BJ (cell line): ENCODE data around the gene ANO8. TPM values are rescaled to one million over a fixed set of nuclear protein-coding genes. Genes with fewer than 3 reads are reported as not detected.
"Not testable (repeated sequence)": the region's sequence is repeated elsewhere in the genome, so short reads cannot be mapped to it uniquely, and the experiment has no call there.

Source experiments
- CTCF ChIA-PET: fragments of 350-600 bp; formaldehyde crosslinking; extraction: SDS; loops from one replicate; lab custom pipeline; 2021; ENCODE audit warnings: antibody characterized with exemption, inconsistent platforms; lab: Yijun Ruan, JAX
- POLR2A ChIA-PET: fragments of 300-600 bp; sonication (Branson Sonifier 250); formaldehyde crosslinking; extraction: SDS; loops from one replicate; lab custom pipeline; 2021; ENCODE audit warnings: antibody characterized with exemption; lab: Charles Lee
- DNase-seq: peaks from one replicate; pipeline ENCODE4 v3.0.0-alpha.2; 2011; ENCODE audit warnings: low read depth
- H3K27me3 ChIP-seq: 2 replicates; pipeline ENCODE4 v1.6.0; 2011; ENCODE audit warnings: low read length; ENCODE audit not compliant: control insufficient read depth, insufficient read depth
- H3K36me3 ChIP-seq: 2 replicates; pipeline ENCODE4 v1.5.1; 2011; ENCODE audit warnings: low read length; ENCODE audit not compliant: control insufficient read depth, insufficient read depth
- H3K4me3 ChIP-seq: 2 replicates; pipeline ENCODE4 v1.5.1; 2011; ENCODE audit warnings: low read depth, mild to moderate bottlenecking, control low read depth, low read length
- polyA plus RNA-seq: library from polyadenylated mRNA; depleted of rRNA; stranded (reverse); fragments of >200 nt; gene quantifications from 2 replicates; pipeline ENCODE4 v1.2.3, GENCODE V29; 2011
- TF ChIP-seq, protein P1 (sequence below): IDR thresholded peaks from 2 replicates; pipeline ENCODE4 v1.5.1; 2011; ENCODE audit warnings: low read depth, mild to moderate bottlenecking, control low read depth, inconsistent platforms, low read length, moderate library complexity; ENCODE audit not compliant: insufficient read depth

Gene ANO8
- polyA plus RNA-seq, 1 experiment, result 1.9 TPM

DNA sequence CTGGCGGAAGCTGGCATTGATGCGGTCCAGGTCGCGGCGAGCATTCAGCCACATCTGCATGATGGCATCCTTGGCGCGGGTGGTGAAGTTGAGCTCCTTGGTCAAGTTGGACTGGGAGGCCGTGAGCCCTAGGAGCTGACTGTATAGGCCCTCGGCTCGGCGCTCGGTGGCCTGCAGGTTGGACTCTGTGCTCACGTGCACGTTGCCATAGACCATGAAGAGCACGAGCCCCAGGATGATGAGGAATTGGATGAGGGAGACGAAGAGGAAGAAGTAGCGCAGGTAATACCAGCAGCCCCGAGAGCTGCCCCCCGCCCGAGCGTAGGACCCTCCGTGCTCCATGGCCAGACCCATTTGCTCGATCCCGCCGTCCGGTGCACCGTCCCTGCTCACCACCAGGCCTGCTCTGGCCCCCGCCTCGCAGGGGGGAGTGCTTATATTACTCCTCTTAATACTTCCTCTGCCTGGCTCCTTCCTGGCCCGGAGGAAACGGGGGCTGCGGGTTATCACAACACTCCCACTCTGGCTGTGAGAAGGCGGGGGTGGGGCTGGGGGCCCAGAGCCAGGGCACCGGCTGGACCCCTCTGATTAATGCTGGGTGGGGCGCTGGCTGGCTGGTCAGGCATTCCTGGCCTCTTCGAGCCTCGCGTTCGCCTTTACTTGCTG, 42.4 kb upstream of the ANO8 start, which contains the start of gene PLVAP:
Gene PLVAP, minus strand, starts transcription at position 408 of the 666 bp plus-strand sequence. Its CDS starts 54 bp downstream, at position 354.
- CTCF ChIA-PET, result interaction anchor here (1.3 to 1.9 kb wide), 3 partner anchors 9 to 30 kb away, joined by 4 to 11 read pairs (median 4); no protein-coding TSS in a partner anchor
- POLR2A ChIA-PET, result no interaction called here
- H3K27me3 ChIP-seq, result no peaks in the 10 kb centered on the region
- no peak within 1 kb of the TSS for H3K4me3 ChIP-seq
- TF ChIP-seq, protein P1, sequence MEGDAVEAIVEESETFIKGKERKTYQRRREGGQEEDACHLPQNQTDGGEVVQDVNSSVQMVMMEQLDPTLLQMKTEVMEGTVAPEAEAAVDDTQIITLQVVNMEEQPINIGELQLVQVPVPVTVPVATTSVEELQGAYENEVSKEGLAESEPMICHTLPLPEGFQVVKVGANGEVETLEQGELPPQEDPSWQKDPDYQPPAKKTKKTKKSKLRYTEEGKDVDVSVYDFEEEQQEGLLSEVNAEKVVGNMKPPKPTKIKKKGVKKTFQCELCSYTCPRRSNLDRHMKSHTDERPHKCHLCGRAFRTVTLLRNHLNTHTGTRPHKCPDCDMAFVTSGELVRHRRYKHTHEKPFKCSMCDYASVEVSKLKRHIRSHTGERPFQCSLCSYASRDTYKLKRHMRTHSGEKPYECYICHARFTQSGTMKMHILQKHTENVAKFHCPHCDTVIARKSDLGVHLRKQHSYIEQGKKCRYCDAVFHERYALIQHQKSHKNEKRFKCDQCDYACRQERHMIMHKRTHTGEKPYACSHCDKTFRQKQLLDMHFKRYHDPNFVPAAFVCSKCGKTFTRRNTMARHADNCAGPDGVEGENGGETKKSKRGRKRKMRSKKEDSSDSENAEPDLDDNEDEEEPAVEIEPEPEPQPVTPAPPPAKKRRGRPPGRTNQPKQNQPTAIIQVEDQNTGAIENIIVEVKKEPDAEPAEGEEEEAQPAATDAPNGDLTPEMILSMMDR, result no peak
- DNase-seq, result no peak
- no peaks in the 10 kb centered on the region for H3K36me3 ChIP-seq

GRCh38 chr19:17370026-17370587, 35.5 kb upstream of the ANO8 start:
- H3K36me3 ChIP-seq, result no peaks in the 10 kb centered on the region
- no peak for DNase-seq
- TF ChIP-seq, protein P1, result no peak
- ChIA-PET CTCF (no interaction called here), POLR2A (no interaction called here)
- no peaks in the 10 kb centered on the region for H3K27me3 ChIP-seq
- no peak overlapping the region for H3K4me3 ChIP-seq

GRCh38 chr19:17365361-17365760, 30.7 kb upstream of the ANO8 start:
- CTCF ChIA-PET, result interaction anchor here (1.3 to 1.7 kb wide), 2 partner anchors 20 to 21 kb away, joined by 3 to 4 read pairs; no protein-coding TSS in a partner anchor
- TF ChIP-seq, protein P1, result no peak

DNA sequence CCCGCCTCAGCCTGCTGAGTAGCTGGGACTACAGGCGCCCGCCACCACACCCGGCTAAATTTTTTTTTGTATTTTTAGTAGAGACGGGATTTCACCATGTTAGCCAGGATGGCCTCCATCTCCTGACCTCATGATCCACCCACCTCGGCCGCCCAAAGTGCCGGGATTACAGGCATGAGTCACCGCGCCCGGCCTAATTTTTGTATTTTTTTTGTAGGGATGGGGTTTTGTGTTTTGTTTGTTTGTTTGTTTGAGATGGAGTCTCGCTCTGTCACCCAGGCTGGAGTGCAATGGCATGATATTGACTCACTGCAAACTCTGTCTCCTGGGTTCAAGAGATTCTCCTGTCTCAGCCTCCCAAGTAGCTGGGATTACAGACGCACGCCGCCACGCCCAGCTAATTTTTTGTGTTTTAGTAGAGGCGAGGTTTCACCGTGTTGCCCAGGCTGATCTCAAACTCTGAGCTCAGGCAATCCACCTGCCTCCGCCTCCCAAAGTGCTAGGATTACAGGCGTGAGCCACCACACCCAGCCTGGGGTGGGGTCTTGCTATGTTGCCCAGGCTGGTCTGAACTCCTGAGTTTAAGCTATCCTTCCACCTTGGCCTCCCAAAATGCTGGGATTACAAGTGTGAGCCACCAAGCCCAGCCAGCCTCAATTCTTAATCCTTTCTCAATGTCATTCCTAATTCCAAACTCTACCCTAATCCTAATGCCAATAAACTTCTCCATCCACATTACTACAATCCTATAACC, 29.4 kb upstream of the ANO8 start:
- H3K27me3 ChIP-seq, POLR2A ChIA-PET, H3K36me3 ChIP-seq, DNase-seq, H3K4me3 ChIP-seq: not testable (repeated sequence)
- CTCF ChIA-PET, result interaction anchor here (0.7 kb wide), 1 partner anchor 18 kb away, joined by 3 read pairs; no protein-coding TSS in a partner anchor

More at GRCh38 chr19:17365361-17365760, 30.7 kb upstream of the ANO8 start:
- POLR2A ChIA-PET, result no interaction called here
- Histone ChIP-seq H3K27me3 (no peaks in the 10 kb centered on the region), H3K4me3 (no peak overlapping the region), H3K36me3 (no peaks in the 10 kb centered on the region)
- no peak for DNase-seq

- no peaks in the 10 kb centered on the region for H3K27me3 ChIP-seq
- POLR2A ChIA-PET, result no interaction called here
- TF ChIP-seq, protein P1, result no peak
- DNase-seq, result no peak
- CTCF ChIA-PET, result interaction anchor here (1.6 kb wide), 2 partner anchors 26 to 136 kb away, joined by 3 to 5 read pairs; no protein-coding TSS in a partner anchor
- no peaks in the 10 kb centered on the region for H3K36me3 ChIP-seq
- H3K4me3 ChIP-seq, result no peak overlapping the region
Measured at GRCh38 chr19:17359905-17360800, 25.5 kb upstream of the ANO8 start.
